GM12864 (cell line): ENCODE data around the gene RNF213.

Source experiments
- DNase-seq: peaks from one replicate; pipeline ENCODE4 v3.0.0-alpha.2; 2011; ENCODE audit warnings: low read depth
- H3K4me3 ChIP-seq: 2 replicates; pipeline ENCODE4 v1.5.1; 2011; ENCODE audit warnings: mild to moderate bottlenecking, low read depth, low read length, control low read depth
- CTCF ChIP-seq: IDR thresholded peaks from 2 replicates; pipeline ENCODE4 v1.5.1; 2011; ENCODE audit warnings: low read depth, mild to moderate bottlenecking, moderate library complexity, low read length, control low read depth, inconsistent platforms; ENCODE audit errors: missing control alignments

The RNF213 gene

GRCh38 chr17:80315517-80316182 lies 55.0 kb downstream of the RNF213 start:
- no peak for TF ChIP-seq CTCF
- DNase-seq: no peak
- no peak overlapping the region for H3K4me3 ChIP-seq

- no peak for DNase-seq
- no peak overlapping the region for H3K4me3 ChIP-seq
- no peak for TF ChIP-seq CTCF
These were observed 55.8 kb downstream of the RNF213 start for GRCh38 chr17:80316431-80316830.

- no peak overlapping the region for H3K4me3 ChIP-seq
- TF ChIP-seq CTCF: no peak
- DNase-seq: no peak
These were observed 56.5 kb downstream of the RNF213 start for GRCh38 chr17:80316927-80317705.

- DNase-seq: no peak
- H3K4me3 ChIP-seq: no peak overlapping the region
- TF ChIP-seq CTCF: no peak
These were observed 57.0 kb downstream of the RNF213 start for GRCh38 chr17:80317706-80317980.

GRCh38 chr17:80318166-80318565 lies 57.5 kb downstream of the RNF213 start:
- no peak overlapping the region for H3K4me3 ChIP-seq
- TF ChIP-seq CTCF: no peak
- no peak for DNase-seq

GRCh38 chr17:80319262-80319998 lies 58.8 kb downstream of the RNF213 start:
- TF ChIP-seq CTCF: no peak
- no peak for DNase-seq
- H3K4me3 ChIP-seq: no peak overlapping the region

- no peak for DNase-seq
- H3K4me3 ChIP-seq: no peak overlapping the region
- no peak for TF ChIP-seq CTCF
These were observed 59.3 kb downstream of the RNF213 start for GRCh38 chr17:80319999-80320344.
